K562 (cell line): ENCODE data around the gene BBLN. TPM values are rescaled to one million over a fixed set of nuclear protein-coding genes. Genes with fewer than 3 reads are reported as not detected.
A peak's percentile ranks its signal among the peaks of the same experiment; 100 is the strongest.

Experiments used
- BRF2 ChIP-seq: IDR thresholded peaks from 3 replicates; pipeline ENCODE4 v1.6.1; 2011; ENCODE audit warnings: borderline replicate concordance, mild to moderate bottlenecking; ENCODE audit not compliant: insufficient read length, insufficient read depth
- CCAR2 ChIP-seq: fragments of 200-400 bp; formaldehyde crosslinking; IDR thresholded peaks from 2 replicates; pipeline ENCODE4 v1.6.1; 2017; ENCODE audit warnings: mild to moderate bottlenecking, low read depth, low read length
- E2F5 ChIP-seq: sonication (generic); formaldehyde crosslinking; IDR thresholded peaks from 2 replicates; pipeline ENCODE4 v1.8.0; 2022; ENCODE audit warnings: mild to moderate bottlenecking, missing genetic modification reagents
- ETV1 ChIP-seq: fragments of 450-650 bp; conservative IDR thresholded peaks from 2 replicates; pipeline ENCODE4 v1.6.1; 2016; ENCODE audit warnings: missing genetic modification characterization, control low read depth, low read depth, missing compliant biosample characterization
- IFI16 ChIP-seq: fragments of 250-450 bp; sonication (Bioruptor Pico); IDR thresholded peaks from 2 replicates; pipeline ENCODE4 v2.1.2; 2022; ENCODE audit warnings: mild to moderate bottlenecking, inconsistent platforms
- IRF1 ChIP-seq: sonication (generic); formaldehyde crosslinking; IDR thresholded peaks from 2 replicates; pipeline ENCODE4 v1.8.0; 2022; ENCODE audit warnings: missing genetic modification reagents, mild to moderate bottlenecking, borderline replicate concordance
- MITF ChIP-seq: IDR thresholded peaks from 2 replicates; pipeline ENCODE4 v1.6.1; 2014; ENCODE audit warnings: antibody characterized with exemption
- PREB ChIP-seq: sonication (generic); formaldehyde crosslinking; IDR thresholded peaks from 2 replicates; pipeline ENCODE4 v1.8.1; 2023; ENCODE audit warnings: mild to moderate bottlenecking, missing genetic modification reagents
- TEAD2 ChIP-seq: fragments of 450-650 bp; IDR thresholded peaks from 2 replicates; pipeline ENCODE4 v1.6.1; 2016; ENCODE audit warnings: missing genetic modification characterization, control low read depth, missing compliant biosample characterization
- ZNF175 ChIP-seq: fragments of 200-800 bp; sonication (Bioruptor generic); IDR thresholded peaks from 2 replicates; pipeline ENCODE4 v1.6.1; 2016; ENCODE audit warnings: low read depth, mild to moderate bottlenecking, missing genetic modification characterization, missing compliant biosample characterization
- polyA plus RNA-seq, 8 experiments: library from polyadenylated mRNA; depleted of rRNA in 4 of 8; stranded (reverse) in 5 of 8; unstranded in 3 of 8; fragments of >200 nt; fragmentation: Nextera tagmentation in 2 of 8; fragmentation: Illumina TruSeq in 1 of 8; extraction: Ambion mirVana in 2 of 8; extraction: Trizol in 1 of 8; gene quantifications; 2 replicates each; pipeline versions ENCODE4 v1.2.1 to v1.2.3, GENCODE V29; 2011 to 2014; ENCODE audit warnings: inconsistent platforms in 1 of 8, missing spikeins in 1 of 8
- total RNA-seq, 7 experiments: library from RNA; depleted of rRNA in 6 of 7; stranded (reverse); fragments of >200 nt in 6 of 7; fragmentation: Illumina TruSeq in 2 of 7; extraction: Trizol in 2 of 7; gene quantifications; 2 replicates each; pipeline versions ENCODE4 v1.2.1 to v1.2.3, GENCODE V29; 2011 to 2021; ENCODE audit warnings: low replicate concordance in 1 of 7
- TF ChIP-seq, protein P1 (sequence below): sonication (generic); formaldehyde crosslinking; IDR thresholded peaks from 2 replicates; pipeline ENCODE4 v1.8.1; 2023; ENCODE audit warnings: missing genetic modification reagents, mild to moderate bottlenecking, borderline replicate concordance
- TF ChIP-seq, protein P2 (sequence below): fragments of 450-650 bp; IDR thresholded peaks from 2 replicates; pipeline ENCODE4 v1.7.1; 2018; ENCODE audit warnings: mild to moderate bottlenecking, low read depth; ENCODE audit not compliant: partially characterized antibody

BBLN gene
- total and polyA plus RNA-seq, 9 of the 15 experiments (the other 6 are each of a cell fraction or from before 2014, with no cell fraction given) = 4.2 to 331 (median 87.1) TPM

DNA sequence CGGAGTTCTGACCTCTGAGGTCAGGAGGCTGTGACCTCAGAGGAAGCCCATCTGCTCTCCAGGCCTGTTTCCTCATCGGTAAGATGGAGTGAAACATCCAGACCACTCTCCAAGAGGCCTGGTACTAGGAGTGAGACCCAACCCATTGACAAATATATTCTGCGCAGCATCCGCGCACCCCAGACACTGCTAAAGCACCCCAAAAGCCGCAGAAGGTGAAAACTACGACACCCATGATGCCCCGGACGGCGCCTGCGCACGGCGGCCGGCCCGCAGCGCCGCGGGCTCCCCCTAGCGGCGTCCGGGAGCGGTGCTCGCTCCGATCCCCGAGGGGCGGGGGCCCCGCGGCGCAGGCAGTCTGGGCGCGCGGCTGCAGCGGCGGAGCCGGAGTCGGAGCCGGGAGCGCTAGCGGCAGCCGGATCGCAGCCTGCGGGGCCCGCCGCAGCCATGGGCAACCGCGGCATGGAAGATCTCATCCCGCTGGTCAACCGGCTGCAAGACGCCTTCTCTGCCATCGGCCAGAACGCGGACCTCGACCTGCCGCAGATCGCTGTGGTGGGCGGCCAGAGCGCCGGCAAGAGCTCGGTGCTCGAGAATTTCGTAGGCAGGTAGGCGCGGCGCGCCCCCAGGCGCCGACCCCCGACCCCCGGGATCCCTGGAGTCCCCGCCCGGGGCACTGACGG lies 43.1 kb downstream of the BBLN start, which contains the start of gene DNM1 (continued):
- TF ChIP-seq, protein P1, sequence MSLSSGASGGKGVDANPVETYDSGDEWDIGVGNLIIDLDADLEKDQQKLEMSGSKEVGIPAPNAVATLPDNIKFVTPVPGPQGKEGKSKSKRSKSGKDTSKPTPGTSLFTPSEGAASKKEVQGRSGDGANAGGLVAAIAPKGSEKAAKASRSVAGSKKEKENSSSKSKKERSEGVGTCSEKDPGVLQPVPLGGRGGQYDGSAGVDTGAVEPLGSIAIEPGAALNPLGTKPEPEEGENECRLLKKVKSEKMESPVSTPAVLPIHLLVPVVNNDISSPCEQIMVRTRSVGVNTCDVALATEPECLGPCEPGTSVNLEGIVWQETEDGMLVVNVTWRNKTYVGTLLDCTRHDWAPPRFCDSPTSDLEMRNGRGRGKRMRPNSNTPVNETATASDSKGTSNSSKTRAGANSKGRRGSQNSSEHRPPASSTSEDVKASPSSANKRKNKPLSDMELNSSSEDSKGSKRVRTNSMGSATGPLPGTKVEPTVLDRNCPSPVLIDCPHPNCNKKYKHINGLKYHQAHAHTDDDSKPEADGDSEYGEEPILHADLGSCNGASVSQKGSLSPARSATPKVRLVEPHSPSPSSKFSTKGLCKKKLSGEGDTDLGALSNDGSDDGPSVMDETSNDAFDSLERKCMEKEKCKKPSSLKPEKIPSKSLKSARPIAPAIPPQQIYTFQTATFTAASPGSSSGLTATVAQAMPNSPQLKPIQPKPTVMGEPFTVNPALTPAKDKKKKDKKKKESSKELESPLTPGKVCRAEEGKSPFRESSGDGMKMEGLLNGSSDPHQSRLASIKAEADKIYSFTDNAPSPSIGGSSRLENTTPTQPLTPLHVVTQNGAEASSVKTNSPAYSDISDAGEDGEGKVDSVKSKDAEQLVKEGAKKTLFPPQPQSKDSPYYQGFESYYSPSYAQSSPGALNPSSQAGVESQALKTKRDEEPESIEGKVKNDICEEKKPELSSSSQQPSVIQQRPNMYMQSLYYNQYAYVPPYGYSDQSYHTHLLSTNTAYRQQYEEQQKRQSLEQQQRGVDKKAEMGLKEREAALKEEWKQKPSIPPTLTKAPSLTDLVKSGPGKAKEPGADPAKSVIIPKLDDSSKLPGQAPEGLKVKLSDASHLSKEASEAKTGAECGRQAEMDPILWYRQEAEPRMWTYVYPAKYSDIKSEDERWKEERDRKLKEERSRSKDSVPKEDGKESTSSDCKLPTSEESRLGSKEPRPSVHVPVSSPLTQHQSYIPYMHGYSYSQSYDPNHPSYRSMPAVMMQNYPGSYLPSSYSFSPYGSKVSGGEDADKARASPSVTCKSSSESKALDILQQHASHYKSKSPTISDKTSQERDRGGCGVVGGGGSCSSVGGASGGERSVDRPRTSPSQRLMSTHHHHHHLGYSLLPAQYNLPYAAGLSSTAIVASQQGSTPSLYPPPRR = no peak
- TF ChIP-seq CCAR2 (no peak), MITF (no peak), PREB (CRISPR knock-in tag) (no peak), ETV1 (tag) (no peak; the same call in 1 of the 2 replicates), E2F5 (no peak), IFI16 (CRISPR knock-in tag) (peak; percentile 73; the same call in 1 of the 2 replicates), ZNF175 (CRISPR knock-in tag) (no peak), BRF2 (no peak), IRF1 (CRISPR knock-in tag) (no peak), TEAD2 (tag) (no peak)
- TF ChIP-seq, protein P2, sequence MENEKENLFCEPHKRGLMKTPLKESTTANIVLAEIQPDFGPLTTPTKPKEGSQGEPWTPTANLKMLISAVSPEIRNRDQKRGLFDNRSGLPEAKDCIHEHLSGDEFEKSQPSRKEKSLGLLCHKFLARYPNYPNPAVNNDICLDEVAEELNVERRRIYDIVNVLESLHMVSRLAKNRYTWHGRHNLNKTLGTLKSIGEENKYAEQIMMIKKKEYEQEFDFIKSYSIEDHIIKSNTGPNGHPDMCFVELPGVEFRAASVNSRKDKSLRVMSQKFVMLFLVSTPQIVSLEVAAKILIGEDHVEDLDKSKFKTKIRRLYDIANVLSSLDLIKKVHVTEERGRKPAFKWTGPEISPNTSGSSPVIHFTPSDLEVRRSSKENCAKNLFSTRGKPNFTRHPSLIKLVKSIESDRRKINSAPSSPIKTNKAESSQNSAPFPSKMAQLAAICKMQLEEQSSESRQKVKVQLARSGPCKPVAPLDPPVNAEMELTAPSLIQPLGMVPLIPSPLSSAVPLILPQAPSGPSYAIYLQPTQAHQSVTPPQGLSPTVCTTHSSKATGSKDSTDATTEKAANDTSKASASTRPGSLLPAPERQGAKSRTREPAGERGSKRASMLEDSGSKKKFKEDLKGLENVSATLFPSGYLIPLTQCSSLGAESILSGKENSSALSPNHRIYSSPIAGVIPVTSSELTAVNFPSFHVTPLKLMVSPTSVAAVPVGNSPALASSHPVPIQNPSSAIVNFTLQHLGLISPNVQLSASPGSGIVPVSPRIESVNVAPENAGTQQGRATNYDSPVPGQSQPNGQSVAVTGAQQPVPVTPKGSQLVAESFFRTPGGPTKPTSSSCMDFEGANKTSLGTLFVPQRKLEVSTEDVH = no peak
